ENCODE measurements around the gene PLEKHS1.

DNA sequence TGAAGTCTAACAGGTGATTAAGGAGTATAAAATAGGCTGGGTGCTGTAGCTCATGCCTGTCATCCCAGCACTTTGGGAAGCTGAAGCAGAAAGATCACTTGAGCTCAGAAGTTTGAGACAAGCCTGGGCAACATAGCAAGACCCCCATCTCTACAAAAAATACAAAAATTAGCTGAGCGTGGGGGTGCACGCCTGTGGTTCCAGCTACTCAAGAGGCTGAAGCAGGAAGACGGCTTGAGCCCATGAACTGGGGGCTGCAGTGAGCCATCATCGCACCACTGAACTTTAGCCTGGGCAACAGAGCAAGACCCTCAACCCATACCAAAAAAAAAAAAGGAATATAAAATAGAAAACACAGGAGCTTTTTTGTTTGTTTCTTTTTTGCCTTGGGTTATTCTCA, 55.0 kb downstream of the PLEKHS1 start:
- no peak for TF ChIP-seq POLR2AphosphoS5 (IDR thresholded peaks at IDR 0.05; ENCODE audit: low read depth, low read length)
- TF ChIP-seq, protein P1, sequence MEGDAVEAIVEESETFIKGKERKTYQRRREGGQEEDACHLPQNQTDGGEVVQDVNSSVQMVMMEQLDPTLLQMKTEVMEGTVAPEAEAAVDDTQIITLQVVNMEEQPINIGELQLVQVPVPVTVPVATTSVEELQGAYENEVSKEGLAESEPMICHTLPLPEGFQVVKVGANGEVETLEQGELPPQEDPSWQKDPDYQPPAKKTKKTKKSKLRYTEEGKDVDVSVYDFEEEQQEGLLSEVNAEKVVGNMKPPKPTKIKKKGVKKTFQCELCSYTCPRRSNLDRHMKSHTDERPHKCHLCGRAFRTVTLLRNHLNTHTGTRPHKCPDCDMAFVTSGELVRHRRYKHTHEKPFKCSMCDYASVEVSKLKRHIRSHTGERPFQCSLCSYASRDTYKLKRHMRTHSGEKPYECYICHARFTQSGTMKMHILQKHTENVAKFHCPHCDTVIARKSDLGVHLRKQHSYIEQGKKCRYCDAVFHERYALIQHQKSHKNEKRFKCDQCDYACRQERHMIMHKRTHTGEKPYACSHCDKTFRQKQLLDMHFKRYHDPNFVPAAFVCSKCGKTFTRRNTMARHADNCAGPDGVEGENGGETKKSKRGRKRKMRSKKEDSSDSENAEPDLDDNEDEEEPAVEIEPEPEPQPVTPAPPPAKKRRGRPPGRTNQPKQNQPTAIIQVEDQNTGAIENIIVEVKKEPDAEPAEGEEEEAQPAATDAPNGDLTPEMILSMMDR (IDR thresholded peaks at IDR 0.05), result no peak
- no peak for TF ChIP-seq TCF7L2 (IDR thresholded peaks at IDR 0.05; ENCODE audit: low read depth, low read length)
- TF ChIP-seq, protein P2, sequence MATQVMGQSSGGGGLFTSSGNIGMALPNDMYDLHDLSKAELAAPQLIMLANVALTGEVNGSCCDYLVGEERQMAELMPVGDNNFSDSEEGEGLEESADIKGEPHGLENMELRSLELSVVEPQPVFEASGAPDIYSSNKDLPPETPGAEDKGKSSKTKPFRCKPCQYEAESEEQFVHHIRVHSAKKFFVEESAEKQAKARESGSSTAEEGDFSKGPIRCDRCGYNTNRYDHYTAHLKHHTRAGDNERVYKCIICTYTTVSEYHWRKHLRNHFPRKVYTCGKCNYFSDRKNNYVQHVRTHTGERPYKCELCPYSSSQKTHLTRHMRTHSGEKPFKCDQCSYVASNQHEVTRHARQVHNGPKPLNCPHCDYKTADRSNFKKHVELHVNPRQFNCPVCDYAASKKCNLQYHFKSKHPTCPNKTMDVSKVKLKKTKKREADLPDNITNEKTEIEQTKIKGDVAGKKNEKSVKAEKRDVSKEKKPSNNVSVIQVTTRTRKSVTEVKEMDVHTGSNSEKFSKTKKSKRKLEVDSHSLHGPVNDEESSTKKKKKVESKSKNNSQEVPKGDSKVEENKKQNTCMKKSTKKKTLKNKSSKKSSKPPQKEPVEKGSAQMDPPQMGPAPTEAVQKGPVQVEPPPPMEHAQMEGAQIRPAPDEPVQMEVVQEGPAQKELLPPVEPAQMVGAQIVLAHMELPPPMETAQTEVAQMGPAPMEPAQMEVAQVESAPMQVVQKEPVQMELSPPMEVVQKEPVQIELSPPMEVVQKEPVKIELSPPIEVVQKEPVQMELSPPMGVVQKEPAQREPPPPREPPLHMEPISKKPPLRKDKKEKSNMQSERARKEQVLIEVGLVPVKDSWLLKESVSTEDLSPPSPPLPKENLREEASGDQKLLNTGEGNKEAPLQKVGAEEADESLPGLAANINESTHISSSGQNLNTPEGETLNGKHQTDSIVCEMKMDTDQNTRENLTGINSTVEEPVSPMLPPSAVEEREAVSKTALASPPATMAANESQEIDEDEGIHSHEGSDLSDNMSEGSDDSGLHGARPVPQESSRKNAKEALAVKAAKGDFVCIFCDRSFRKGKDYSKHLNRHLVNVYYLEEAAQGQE (IDR thresholded peaks at IDR 0.05; ENCODE audit: insufficient read depth in 1 of 2, low read depth in 2 of 2, low read length in 1 of 2), result no peak
- no peak for TF ChIP-seq SIN3A (IDR thresholded peaks at IDR 0.05; ENCODE audit: borderline replicate concordance, insufficient read depth, low read depth, low read length)

All from Panc1 (cell line).